IMR-90 (cell line): ENCODE data around the gene LRRC55. TPM values are rescaled to one million over a fixed set of nuclear protein-coding genes. Genes with fewer than 3 reads are reported as not detected.

Experiments
- ATAC-seq: fragments of 200-7000 bp; cut with Tn5 transposase; 2 replicates; pipeline ENCODE4 v1.9.1; 2020; ENCODE audit warnings: low read depth, mild to moderate bottlenecking, moderate library complexity
- BruUV-seq: library from RNA; stranded (reverse); fragments of 400-500 nt; replicated peaks from 2 replicates; lab custom pipeline; 2021; lab: Mats Ljungman, UMichigan
- CTCF ChIA-PET: fragments of 300-600 bp; formaldehyde crosslinking; extraction: SDS; loops from one replicate; lab custom pipeline; 2021; ENCODE audit warnings: antibody characterized with exemption; lab: Yijun Ruan, JAX
- POLR2A ChIA-PET: fragments of 300-600 bp; sonication (Branson Sonifier 250); formaldehyde crosslinking; loops from one replicate; lab custom pipeline; 2022; ENCODE audit warnings: antibody characterized with exemption; ENCODE audit not compliant: unreplicated experiment; lab: Charles Lee
- DNase-seq: peaks from one replicate; pipeline ENCODE4 v3.0.0; 2013
- H2AFZ ChIP-seq: replicated peaks from 2 replicates; pipeline ENCODE3; 2013; ENCODE audit warnings: low read length, mild to moderate bottlenecking; ENCODE audit not compliant: poor library complexity
- H2AK5ac ChIP-seq: 2 replicates; pipeline ENCODE4 v1.6.1; 2013; ENCODE audit warnings: low read depth, low read length, inconsistent platforms
- H2AK9ac ChIP-seq: replicated peaks from 2 replicates; pipeline ENCODE3; 2013; ENCODE audit warnings: mild to moderate bottlenecking, low read depth, low read length, moderate library complexity; ENCODE audit not compliant: poor library complexity
- H2BK120ac ChIP-seq: 2 replicates; pipeline ENCODE4 v1.6.1; 2013; ENCODE audit warnings: low read depth, low read length, inconsistent platforms
- H2BK15ac ChIP-seq: 3 replicates; pipeline ENCODE4 v1.6.1; 2013; ENCODE audit warnings: low read depth, low read length, inconsistent platforms
- H2BK20ac ChIP-seq: 2 replicates; pipeline ENCODE4 v1.6.1; 2013; ENCODE audit warnings: low read depth, mild to moderate bottlenecking, inconsistent platforms, low read length, moderate library complexity
- H2BK5ac ChIP-seq: 2 replicates; pipeline ENCODE4 v1.6.1; 2013; ENCODE audit warnings: mild to moderate bottlenecking, low read depth, low read length, inconsistent platforms; ENCODE audit not compliant: poor library complexity, severe bottlenecking
- H3K14ac ChIP-seq: replicated peaks from 2 replicates; pipeline ENCODE4 v1.6.1; 2013; ENCODE audit warnings: low read depth, low read length, inconsistent platforms
- H3K18ac ChIP-seq: 2 replicates; pipeline ENCODE4 v1.6.1; 2013; ENCODE audit warnings: low read depth, low read length, control low read depth
- H3K23ac ChIP-seq: 2 replicates; pipeline ENCODE4 v1.6.1; 2013; ENCODE audit warnings: low read depth, low read length, inconsistent platforms
- H3K27ac ChIP-seq: 2 replicates; pipeline ENCODE4 v1.5.1; 2013; ENCODE audit warnings: mild to moderate bottlenecking, control low read depth, low read length; ENCODE audit not compliant: insufficient read depth
- H3K27me3 ChIP-seq: 2 replicates; pipeline ENCODE4 v1.6.1; 2013; ENCODE audit warnings: low read length; ENCODE audit not compliant: control insufficient read depth, insufficient read depth
- H3K36me3 ChIP-seq: 2 replicates; pipeline ENCODE4 v1.6.1; 2013; ENCODE audit warnings: low read length, mixed read lengths; ENCODE audit not compliant: control insufficient read depth, insufficient read depth
- H3K4ac ChIP-seq: 2 replicates; pipeline ENCODE4 v1.6.1; 2013; ENCODE audit warnings: low read depth, low read length, inconsistent platforms
- H3K4me1 ChIP-seq: 2 replicates; pipeline ENCODE4 v1.6.1; 2013; ENCODE audit warnings: low read length, mixed read lengths; ENCODE audit not compliant: control insufficient read depth, insufficient read depth
- H3K4me2 ChIP-seq: 2 replicates; pipeline ENCODE4 v1.6.1; 2013; ENCODE audit warnings: low read depth, mild to moderate bottlenecking, control low read depth, low read length, moderate library complexity
- H3K4me3 ChIP-seq: 2 replicates; pipeline ENCODE4 v1.5.1; 2013; ENCODE audit warnings: low read depth, mild to moderate bottlenecking, control low read depth, low read length, moderate library complexity; ENCODE audit not compliant: insufficient read depth
- H3K56ac ChIP-seq: 2 replicates; pipeline ENCODE4 v1.6.1; 2013; ENCODE audit warnings: low read length, inconsistent platforms; ENCODE audit not compliant: insufficient read depth; ENCODE audit errors: extremely low read depth
- H3K79me1 ChIP-seq, 2 experiments: 2 replicates each; pipeline ENCODE4 v1.6.1; 2013; ENCODE audit warnings: low read length in 2 of 2, inconsistent platforms in 1 of 2, low read depth in 1 of 2
- H3K9ac ChIP-seq: 2 replicates; pipeline ENCODE4 v1.6.1; 2013; ENCODE audit warnings: low read depth, low read length, control low read depth
- H3K9me1 ChIP-seq: 2 replicates; pipeline ENCODE4 v1.6.1; 2013; ENCODE audit warnings: low read length, inconsistent platforms; ENCODE audit not compliant: insufficient read depth
- H3K9me3 ChIP-seq: 2 replicates; pipeline ENCODE4 v1.6.1; 2013; ENCODE audit warnings: low read length; ENCODE audit not compliant: control insufficient read depth, insufficient read depth
- H4K20me1 ChIP-seq: 2 replicates; pipeline ENCODE4 v1.6.1; 2013; ENCODE audit warnings: low read length, inconsistent platforms; ENCODE audit not compliant: insufficient read depth
- H4K5ac ChIP-seq: 2 replicates; pipeline ENCODE4 v1.6.1; 2013; ENCODE audit warnings: mild to moderate bottlenecking, low read depth, low read length, control low read depth
- H4K8ac ChIP-seq, 2 experiments: 2 replicates each; pipeline ENCODE4 v1.6.1; 2013; ENCODE audit warnings: low read depth in 2 of 2, low read length in 2 of 2, control low read depth in 1 of 2, inconsistent platforms in 1 of 2
- H4K91ac ChIP-seq: 2 replicates; pipeline ENCODE4 v1.6.1; 2013; ENCODE audit warnings: low read depth, low read length, inconsistent platforms; ENCODE audit not compliant: insufficient read depth
- CEBPB ChIP-seq: IDR thresholded peaks from 2 replicates; pipeline ENCODE4 v1.6.1; 2012; ENCODE audit warnings: low read depth, low read length, improper control_type of control experiment
- ELK1 ChIP-seq: fragments of 150-350 bp; IDR thresholded peaks from 2 replicates; pipeline ENCODE4 v1.6.1; 2016; ENCODE audit warnings: low read depth, mild to moderate bottlenecking, low read length, moderate library complexity, borderline replicate concordance
- FOS ChIP-seq: fragments of 150-350 bp; IDR thresholded peaks from 2 replicates; pipeline ENCODE4 v1.6.1; 2016; ENCODE audit warnings: low read depth, low read length
- MAFK ChIP-seq: IDR thresholded peaks from 2 replicates; pipeline ENCODE4 v1.6.1; 2012; ENCODE audit warnings: low read depth, low read length, improper control_type of control experiment
- NFE2L2 ChIP-seq: fragments of 150-350 bp; IDR thresholded peaks from 2 replicates; pipeline ENCODE4 v1.6.1; 2016; ENCODE audit warnings: low read depth, mild to moderate bottlenecking, low read length
- POLR2A ChIP-seq: IDR thresholded peaks from 2 replicates; pipeline ENCODE4 v1.6.1; 2012; ENCODE audit warnings: mild to moderate bottlenecking, low read depth, low read length
- RCOR1 ChIP-seq: IDR thresholded peaks from 2 replicates; pipeline ENCODE4 v1.6.1; 2012; ENCODE audit warnings: mild to moderate bottlenecking, low read length, improper control_type of control experiment; ENCODE audit not compliant: insufficient replicate concordance
- RFX5 ChIP-seq: IDR thresholded peaks from 2 replicates; pipeline ENCODE4 v1.8.0; 2012; ENCODE audit warnings: low read depth, mild to moderate bottlenecking, low read length, moderate library complexity
- SMC3 ChIP-seq: fragments of 150-350 bp; IDR thresholded peaks from 2 replicates; pipeline ENCODE4 v1.6.1; 2016; ENCODE audit warnings: low read depth, mild to moderate bottlenecking, antibody characterized with exemption, low read length, moderate library complexity
- WGBS, 2 experiments: methylation state at CpG; one replicate each; pipeline versions ENCODE4 v1.1.5 to v1.1.7; 2013; ENCODE audit warnings: missing lambda C conversion rate in 2 of 2; ENCODE audit not compliant: insufficient read length in 1 of 2; ENCODE audit errors: extremely low coverage in 2 of 2; 5-methylcytosine and 5-hydroxymethylcytosine counted together
- dilution Hi-C: fragments of 300-500 bp; cut with HindIII; formaldehyde crosslinking; loops from one replicate; pipeline ENCODE4 v1.14.3; 2018; ENCODE audit warnings: low sequenced_read_pairs; ENCODE audit not compliant: unreplicated experiment
- in situ Hi-C: fragments of 300-500 bp; cut with MboI; formaldehyde crosslinking; loops from 3 replicates; pipeline ENCODE4 v1.14.3; 2019; ENCODE audit warnings: low sequenced_read_pairs, inconsistent platforms, mixed read lengths
- intact Hi-C: fragments of 100-400 bp; cut with micrococcal nuclease; formaldehyde crosslinking; loops from 2 replicates; pipeline ENCODE4 v1.10.0; 2022
- polyA plus RNA-seq, 3 experiments: library from polyadenylated mRNA; depleted of rRNA; stranded (reverse); fragments of >200 nt; gene quantifications; 2 replicates each; pipeline ENCODE4 v1.2.3, GENCODE V29; 2012; ENCODE audit warnings: low replicate concordance in 1 of 3
- total RNA-seq: library from RNA; depleted of rRNA; stranded (reverse); fragments of >200 nt; gene quantifications from 2 replicates; pipeline ENCODE4 v1.2.3, GENCODE V29; 2012
- TF ChIP-seq, protein P1 (sequence below): conservative IDR thresholded peaks from 2 replicates; pipeline ENCODE4 v1.5.1; 2012; ENCODE audit warnings: mild to moderate bottlenecking, low read depth, low read length, improper control_type of control experiment

LRRC55 gene
- total and polyA plus RNA-seq, 2 of the 4 experiments (the other 2 are of a cell fraction), result not detected

DNA sequence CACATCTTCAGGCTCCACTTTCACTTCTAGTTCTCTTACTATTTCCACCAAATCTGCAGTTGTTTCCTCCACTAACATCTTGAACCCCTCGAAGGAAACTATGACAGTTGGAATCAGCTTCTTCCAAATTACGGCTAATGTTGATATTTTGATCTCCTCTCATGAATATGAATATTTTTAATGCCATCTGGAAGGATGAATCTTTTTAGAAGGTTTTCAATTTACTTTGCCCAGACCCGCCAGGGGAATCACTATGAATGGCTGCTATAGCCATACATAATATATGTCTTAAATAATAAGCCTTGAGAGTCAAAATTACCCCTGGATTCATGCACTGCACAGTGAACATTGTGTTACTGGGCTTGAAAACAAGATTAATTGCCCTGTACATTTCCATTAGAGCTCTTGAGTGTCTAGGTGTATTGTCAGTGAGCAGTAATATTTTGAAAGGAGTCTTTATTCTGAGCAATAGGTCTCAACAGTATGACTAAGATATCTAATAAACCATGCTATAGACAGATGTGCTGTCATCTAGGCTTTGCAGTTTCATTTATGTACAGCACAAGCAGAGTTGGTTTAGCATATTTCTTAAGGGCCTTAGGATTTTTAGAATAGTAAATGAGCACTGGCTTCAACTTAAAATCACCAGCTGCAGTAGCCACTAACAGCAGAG is 48.3 kb upstream of the LRRC55 start:
- no peak overlapping the region for H3K4me3 ChIP-seq
- no peaks in the 10 kb centered on the region for H3K79me1 ChIP-seq
- no peaks in the 10 kb centered on the region for H4K20me1 ChIP-seq
- H4K5ac ChIP-seq, result no peak overlapping the region
- ATAC-seq, result no peak
- H2BK120ac ChIP-seq, result no peak overlapping the region
- no peak for DNase-seq
- no peak overlapping the region for H2BK20ac ChIP-seq
- H2AK5ac ChIP-seq, result no peak overlapping the region
- H3K27me3 ChIP-seq, result peaks cover 3% of the 10 kb centered on the region; the same call in 1 of the 2 replicates
- H2BK5ac ChIP-seq, result no peak overlapping the region
- no peak overlapping the region for H3K4ac ChIP-seq
- H3K27ac ChIP-seq, result no peak overlapping the region
- no peak overlapping the region for H4K91ac ChIP-seq
- H3K9me3 ChIP-seq, result no peaks in the 10 kb centered on the region
- no peak overlapping the region for H3K14ac ChIP-seq
- no peaks in the 10 kb centered on the region for H3K36me3 ChIP-seq
- no peak overlapping the region for H2BK15ac ChIP-seq
- dilution Hi-C loops, result no loop called here
- intact Hi-C loops, result loop anchor here (5.0 kb wide), 1 partner anchor 291 kb away; no protein-coding TSS in a partner anchor
- no peak overlapping the region for H3K4me2 ChIP-seq
- no peak overlapping the region for H3K23ac ChIP-seq
- no peaks in the 10 kb centered on the region for H3K4me1 ChIP-seq
- BruUV-seq, result no TSS peak
- H2AFZ ChIP-seq, result no peak overlapping the region
- in situ Hi-C loops, result loop anchor here (5.0 kb wide), 1 partner anchor 109 kb away; no protein-coding TSS in a partner anchor
- ChIA-PET POLR2A (no interaction called here), CTCF (interaction anchor here (3.5 kb wide), 1 partner anchor 116 kb away, joined by 26 read pairs; no protein-coding TSS in a partner anchor)
- no peak overlapping the region for H3K56ac ChIP-seq
- no CpG with 5 or more reads among the region's 3 CpGs for WGBS, 2 experiments
- no peak for TF ChIP-seq NFE2L2
- TF ChIP-seq, protein P1, sequence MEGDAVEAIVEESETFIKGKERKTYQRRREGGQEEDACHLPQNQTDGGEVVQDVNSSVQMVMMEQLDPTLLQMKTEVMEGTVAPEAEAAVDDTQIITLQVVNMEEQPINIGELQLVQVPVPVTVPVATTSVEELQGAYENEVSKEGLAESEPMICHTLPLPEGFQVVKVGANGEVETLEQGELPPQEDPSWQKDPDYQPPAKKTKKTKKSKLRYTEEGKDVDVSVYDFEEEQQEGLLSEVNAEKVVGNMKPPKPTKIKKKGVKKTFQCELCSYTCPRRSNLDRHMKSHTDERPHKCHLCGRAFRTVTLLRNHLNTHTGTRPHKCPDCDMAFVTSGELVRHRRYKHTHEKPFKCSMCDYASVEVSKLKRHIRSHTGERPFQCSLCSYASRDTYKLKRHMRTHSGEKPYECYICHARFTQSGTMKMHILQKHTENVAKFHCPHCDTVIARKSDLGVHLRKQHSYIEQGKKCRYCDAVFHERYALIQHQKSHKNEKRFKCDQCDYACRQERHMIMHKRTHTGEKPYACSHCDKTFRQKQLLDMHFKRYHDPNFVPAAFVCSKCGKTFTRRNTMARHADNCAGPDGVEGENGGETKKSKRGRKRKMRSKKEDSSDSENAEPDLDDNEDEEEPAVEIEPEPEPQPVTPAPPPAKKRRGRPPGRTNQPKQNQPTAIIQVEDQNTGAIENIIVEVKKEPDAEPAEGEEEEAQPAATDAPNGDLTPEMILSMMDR, result no peak
- no peak for TF ChIP-seq RFX5
- no peak for TF ChIP-seq MAFK
- no peak for TF ChIP-seq ELK1
- TF ChIP-seq RCOR1, result no peak
- no peak for TF ChIP-seq FOS
- TF ChIP-seq POLR2A, result no peak
- no peak for TF ChIP-seq SMC3
- TF ChIP-seq CEBPB, result no peak
- no peak overlapping the region for H3K9ac ChIP-seq
- H3K18ac ChIP-seq, result no peak overlapping the region
- H3K9me1 ChIP-seq, result no peaks in the 10 kb centered on the region
- H2AK9ac ChIP-seq, result no peak overlapping the region
- H4K8ac ChIP-seq, result no peak overlapping the region
